Fibroblast of skin of scalp (primary cell): ENCODE measurements around the gene CTXN1.

Experiments
- DNase-seq: peaks from one replicate; pipeline ENCODE4 v3.0.0-alpha.2; 2013

Gene CTXN1

DNA sequence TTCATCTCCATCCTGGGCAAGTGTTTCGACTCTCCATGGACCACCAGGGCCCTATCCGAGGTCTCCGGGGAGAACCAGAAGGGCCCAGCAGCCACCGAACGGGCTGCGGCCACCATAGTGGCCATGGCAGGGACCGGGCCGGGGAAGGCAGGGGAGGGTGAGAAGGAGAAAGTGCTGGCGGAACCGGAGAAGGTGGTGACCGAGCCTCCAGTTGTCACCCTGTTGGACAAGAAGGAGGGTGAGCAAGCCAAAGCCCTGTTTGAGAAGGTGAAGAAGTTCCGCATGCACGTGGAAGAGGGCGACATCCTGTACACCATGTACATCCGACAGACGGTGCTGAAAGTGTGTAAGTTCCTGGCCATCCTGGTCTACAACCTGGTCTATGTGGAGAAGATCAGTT is 27.0 kb downstream of the CTXN1 start:
- no peak for DNase-seq

DNA sequence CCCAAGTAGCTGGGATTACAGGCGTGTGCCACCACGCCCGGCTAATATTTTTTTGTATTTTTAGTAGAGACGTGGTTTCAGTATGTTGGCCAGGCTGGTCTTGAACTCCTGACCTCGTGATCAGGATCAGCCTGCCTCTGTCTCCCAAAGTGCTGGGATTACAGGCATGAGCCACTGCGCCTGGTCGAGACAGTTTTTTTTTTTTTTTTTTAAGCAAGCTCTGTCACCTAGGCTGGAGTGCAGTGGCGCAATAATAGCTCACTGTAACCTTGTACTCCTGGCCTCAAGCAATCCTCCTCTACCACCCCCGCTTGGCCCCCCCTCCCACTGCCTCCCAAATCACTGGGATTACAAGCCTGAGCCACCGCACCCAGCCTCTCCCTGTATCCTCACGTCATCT is 28.6 kb downstream of the CTXN1 start:
- no peak for DNase-seq

DNA sequence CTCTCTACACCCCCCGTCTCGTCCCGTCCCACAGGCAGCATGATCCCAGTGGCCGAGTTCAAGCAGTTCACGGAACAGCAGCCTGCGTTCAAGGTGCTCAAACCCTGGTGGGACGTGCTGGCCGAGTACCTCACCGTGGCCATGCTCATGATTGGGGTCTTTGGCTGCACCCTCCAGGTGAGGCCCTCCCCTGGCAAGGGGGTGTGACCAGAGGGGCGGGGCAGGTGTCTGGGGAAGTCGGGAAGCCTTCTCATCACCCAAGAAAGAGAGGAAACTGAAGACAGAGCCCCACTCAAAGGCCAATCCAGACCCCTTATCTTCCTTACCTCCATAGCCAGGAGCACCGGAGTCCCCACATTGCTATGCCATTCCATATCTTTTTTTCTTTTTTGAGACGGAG is 30.4 kb downstream of the CTXN1 start:
- no peak for DNase-seq

DNA sequence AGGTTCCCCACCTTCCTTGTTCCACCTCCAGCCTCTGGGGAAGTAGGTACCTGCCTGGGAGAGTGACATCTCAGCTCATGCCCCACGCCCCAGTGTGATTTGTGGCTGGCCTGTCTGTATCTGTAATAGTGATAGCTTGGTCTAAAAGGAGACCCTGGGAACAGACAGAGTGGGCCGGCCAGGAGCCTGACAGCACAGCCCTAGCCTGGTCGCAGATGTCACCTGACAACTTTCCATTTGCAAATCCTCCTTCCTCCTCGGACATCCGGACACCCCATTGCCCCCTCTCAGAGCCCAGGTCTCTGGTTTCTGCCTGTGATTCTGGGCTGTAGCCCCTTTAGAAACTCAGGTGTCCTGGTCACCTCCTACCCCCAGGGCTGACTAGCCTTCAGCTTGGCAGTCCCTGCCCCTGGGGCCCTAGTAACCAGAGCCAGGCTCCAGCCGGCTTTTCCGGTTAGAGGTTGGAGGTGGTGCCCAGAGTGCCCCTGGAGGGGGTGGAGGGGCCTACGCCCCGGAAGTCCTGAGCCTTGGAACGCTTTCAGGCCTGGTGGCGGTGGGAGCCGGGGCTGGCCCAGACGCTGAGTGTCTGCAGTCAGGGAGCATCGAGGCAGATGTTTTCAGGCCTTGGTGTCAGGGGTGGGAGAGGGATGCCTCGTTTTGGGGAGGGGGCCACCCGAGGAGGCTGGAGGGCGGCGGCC is 31.2 kb downstream of the CTXN1 start:
- DNase-seq, result no peak

- DNase-seq, result peak; percentile 19
Observed at GRCh38 chr19:7893362-7894101, 32.4 kb downstream of the CTXN1 start.

- DNase-seq, result no peak
Observed at GRCh38 chr19:7888826-7889217, 37.1 kb downstream of the CTXN1 start.

- DNase-seq, result peak; percentile 75
Observed at GRCh38 chr19:7888145-7888825, 37.6 kb downstream of the CTXN1 start, which contains the start of gene LRRC8E. Gene LRRC8E (plus strand): TSS chr19:7888510. CDS start chr19:7895604, 7,094 bp downstream.

DNA sequence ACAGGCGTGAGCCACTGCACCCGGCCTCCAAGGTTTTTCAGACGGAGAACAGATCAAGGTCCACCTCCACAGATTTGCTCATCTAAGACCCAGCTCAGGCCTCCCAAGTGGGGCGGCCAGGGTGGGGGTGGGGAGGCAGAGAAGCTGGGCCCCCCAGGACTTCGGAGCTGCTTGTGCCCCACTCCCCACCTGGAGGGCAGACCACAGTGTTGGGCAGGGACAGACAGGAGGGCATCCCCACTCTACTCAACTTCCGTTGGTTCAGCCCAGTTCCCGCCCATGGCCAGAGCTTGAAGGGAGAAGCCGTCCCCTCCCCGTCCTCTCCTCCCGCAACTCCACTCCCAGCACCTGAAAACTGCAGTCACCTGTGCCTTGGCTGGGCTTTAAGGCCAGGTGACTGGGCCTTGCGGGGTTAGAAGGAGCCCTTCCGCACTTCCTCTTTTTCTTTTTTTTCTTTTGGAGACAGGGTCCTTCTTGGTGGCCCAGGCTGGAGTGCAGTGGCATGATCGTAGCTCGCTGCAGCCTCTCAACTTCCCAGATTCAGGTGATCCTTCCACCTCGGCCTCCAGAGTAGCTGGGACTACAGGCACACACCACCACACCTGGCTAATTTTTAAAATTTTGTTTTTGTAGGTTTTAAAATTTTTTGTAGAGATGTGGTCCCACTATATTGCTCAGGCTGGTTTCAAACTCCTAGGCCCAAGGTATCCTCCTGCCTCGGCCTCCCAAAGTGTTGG is 38.4 kb downstream of the CTXN1 start:
- no peak for DNase-seq

DNA sequence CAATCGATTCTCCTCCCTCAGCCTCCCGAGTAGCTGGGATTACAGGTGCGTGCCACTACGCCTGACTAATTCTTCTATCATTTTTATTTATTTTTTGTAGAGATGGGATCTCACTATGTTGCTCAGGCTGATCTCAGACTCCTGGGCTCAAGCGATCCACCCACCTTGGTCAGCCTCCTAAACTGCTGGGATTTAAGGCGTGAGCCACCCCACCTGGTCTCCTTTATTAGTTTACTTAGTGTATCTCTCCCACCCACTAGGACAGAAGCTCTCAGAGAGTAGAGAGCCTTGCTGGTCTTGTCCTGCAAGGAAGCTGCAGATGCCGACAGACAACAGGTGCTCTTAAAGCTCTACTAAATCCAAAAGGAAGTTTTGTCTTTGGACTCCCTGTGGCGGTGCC is 40.1 kb downstream of the CTXN1 start:
- DNase-seq, result no peak

DNA sequence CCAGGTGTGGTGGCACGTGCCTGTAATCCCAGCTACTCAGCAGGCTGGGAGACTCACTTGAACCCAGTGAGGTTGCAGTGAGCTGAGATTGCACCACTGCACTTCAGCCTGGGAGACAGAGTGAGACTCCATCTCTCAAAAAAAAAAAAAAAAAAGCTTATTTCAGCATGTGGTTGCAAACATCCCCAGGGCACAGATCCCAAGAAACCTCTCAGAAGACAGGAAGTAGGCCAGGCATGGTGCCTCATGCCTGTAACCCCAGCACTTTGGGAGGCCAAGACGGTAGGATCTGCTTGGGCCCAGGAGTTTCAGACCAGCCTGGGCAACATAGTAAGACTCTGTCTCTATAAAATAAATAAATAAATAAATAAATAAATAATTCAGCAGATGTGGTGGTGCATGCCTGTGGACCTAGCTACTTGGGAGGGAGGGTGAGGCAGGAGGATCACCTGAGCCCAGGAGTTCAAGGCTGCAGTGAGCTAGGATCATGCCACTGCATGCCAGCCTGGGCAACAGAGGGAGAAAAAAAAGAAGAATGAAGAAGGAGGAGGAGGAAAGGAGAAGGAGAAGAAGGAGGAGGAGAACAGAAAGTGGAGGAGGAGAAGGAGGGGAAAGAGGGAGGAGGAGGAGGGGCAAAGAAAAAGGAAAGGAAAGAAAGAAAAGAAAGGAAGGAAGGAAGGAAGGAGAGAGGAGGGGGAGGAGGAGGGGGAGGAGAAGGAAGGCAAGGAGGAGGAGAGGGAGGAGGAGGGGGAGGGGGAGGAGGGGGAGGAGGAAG is 42.0 kb downstream of the CTXN1 start:
- peak; percentile 45 for DNase-seq

DNA sequence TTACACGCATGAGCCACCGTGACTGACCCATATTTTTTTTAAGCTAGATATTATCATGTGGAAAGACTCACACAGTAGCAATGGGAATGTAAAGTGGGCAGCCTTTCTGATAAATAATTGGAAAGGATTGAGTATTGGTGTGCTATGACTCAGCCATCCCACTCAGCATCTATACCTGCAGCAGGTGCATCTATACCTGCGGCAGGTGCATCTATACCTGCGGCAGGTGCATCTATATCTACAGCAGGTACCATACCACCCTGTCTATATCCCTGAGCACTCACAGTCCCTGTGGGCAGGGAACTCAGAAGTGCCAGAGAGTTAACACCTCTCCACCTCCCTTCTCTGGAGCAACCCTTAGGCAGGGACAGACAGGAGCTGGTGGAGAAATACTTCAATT is 42.8 kb downstream of the CTXN1 start:
- no peak for DNase-seq

DNA sequence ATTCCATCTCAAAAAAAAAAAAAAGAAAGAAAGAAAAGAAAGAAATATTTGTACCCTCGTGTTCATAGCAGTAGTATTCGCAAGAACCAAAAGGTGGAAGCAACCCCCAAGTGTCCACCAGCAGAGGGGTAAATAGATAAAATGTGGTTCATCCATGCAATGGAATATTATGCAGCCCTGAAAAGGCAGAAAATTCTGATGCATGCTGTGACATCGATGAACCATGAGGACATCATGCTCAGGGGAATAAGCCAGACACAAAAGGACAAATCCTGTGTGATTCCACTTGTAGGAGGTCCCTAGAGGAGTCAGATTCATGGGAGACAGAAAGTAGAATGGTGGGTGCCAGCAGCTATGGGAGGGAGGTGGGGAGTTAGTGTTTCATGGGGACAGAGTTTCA is 44.0 kb downstream of the CTXN1 start:
- no peak for DNase-seq

GRCh38 chr19:7879836-7880235 is 46.1 kb downstream of the CTXN1 start:
- no peak for DNase-seq

GRCh38 chr19:7879111-7879807 is 46.7 kb downstream of the CTXN1 start:
- DNase-seq, result no peak

- peak; percentile 17 for DNase-seq
Observed at GRCh38 chr19:7877249-7877836, 48.6 kb downstream of the CTXN1 start.

GRCh38 chr19:7874897-7875273 is 51.0 kb downstream of the CTXN1 start:
- DNase-seq, result no peak
